Kidney (tissue), 14 donors: Measurements from ENCODE around the gene ATP5F1D. TPM values are rescaled to one million over a fixed set of nuclear protein-coding genes. Genes with fewer than 3 reads are reported as not detected.

Experiments
- DNase-seq, 5 donors: peaks; one replicate each; pipeline ENCODE4 v3.0.0-alpha.2; 2013 to 2020
- FAIRE-seq: peaks from 2 replicates; lab custom pipeline; 2012; peaks lifted over from hg19 to GRCh38; lab: Jason Lieb, UNC
- H3K27ac ChIP-seq, 2 donors: one replicate each; pipeline ENCODE4 v1.7.0; 2013; ENCODE audit warnings: low read depth in 2 of 2, low read length in 2 of 2, inconsistent platforms in 1 of 2
- H3K27me3 ChIP-seq: one replicate; pipeline ENCODE4 v1.7.1; 2013; ENCODE audit warnings: low read length, inconsistent platforms; ENCODE audit not compliant: control insufficient read depth, insufficient read depth
- H3K36me3 ChIP-seq, 3 donors: one replicate each; pipeline versions ENCODE4 v1.7.0 to v1.7.1; 2013; ENCODE audit warnings: low read length in 3 of 3, control low read depth in 1 of 3, inconsistent platforms in 1 of 3; ENCODE audit not compliant: insufficient read depth in 3 of 3, control insufficient read depth in 2 of 3
- H3K4me1 ChIP-seq, 3 donors: one replicate each; pipeline versions ENCODE4 v1.7.0 to v1.7.1; 2013; ENCODE audit warnings: low read length in 3 of 3, inconsistent platforms in 1 of 3, low read depth in 1 of 3; ENCODE audit not compliant: control insufficient read depth in 2 of 3, insufficient read depth in 2 of 3
- H3K4me3 ChIP-seq, 3 donors: one replicate each; pipeline versions ENCODE4 v1.7.0 to v1.8.1; 2013; ENCODE audit warnings: low read length in 3 of 3, control low read depth in 1 of 3, inconsistent platforms in 1 of 3
- H3K9ac ChIP-seq, 3 donors: one replicate each; pipeline versions ENCODE4 v1.7.0 to v1.7.1; 2013; ENCODE audit warnings: low read length in 3 of 3, control low read depth in 1 of 3, inconsistent platforms in 1 of 3
- H3K9me3 ChIP-seq, 3 donors: one replicate each; pipeline versions ENCODE4 v1.7.0 to v1.7.1; 2013; ENCODE audit warnings: low read length in 3 of 3, control low read depth in 1 of 3, inconsistent platforms in 1 of 3; ENCODE audit not compliant: control insufficient read depth in 2 of 3, insufficient read depth in 1 of 3
- CTCF ChIP-seq: IDR thresholded peaks from 3 replicates; pipeline ENCODE4 v1.5.1; 2012; ENCODE audit warnings: mild to moderate bottlenecking, moderate library complexity, borderline replicate concordance; ENCODE audit not compliant: insufficient read depth; ENCODE audit errors: extremely low read depth
- intact Hi-C: fragments of 100-400 bp; cut with DNase I; formaldehyde crosslinking; loops from one replicate; pipeline ENCODE4 v1.11.1; 2022
- polyA plus RNA-seq: library from polyadenylated mRNA; stranded (reverse); fragments of 350-450 nt; fragmentation: Illumina TruSeq; extraction: RNeasy Lipid Tissue Mini Kit (QIAGEN cat#74804); gene quantifications from one replicate; pipeline ENCODE4 v1.2.3, GENCODE V29; 2014; ENCODE audit warnings: low read depth, low replicate concordance; ENCODE audit not compliant: insufficient read depth
- total RNA-seq: library from RNA; stranded (reverse); fragmentation: NEBNext Ultra II Directional; extraction: Animal tissue kit (Norgen Biotek cat#: 25700); gene quantifications from one replicate; pipeline ENCODE4 v1.2.1, GENCODE V29; 2021
- donor health status: control.
- donor health status: control.
- donor health status: control.
- donor health status: control.
- donor health status: control.
- donor health status: DM: yes; HTN: yes; CAD: no.
- donor health status: Normal renal cell carcinoma (clear cell type).

The ATP5F1D gene
- total and polyA plus RNA-seq, 2 donors from 2014 or later = 183 to 641 TPM

GRCh38 chr19:1214299-1214861 is 27.2 kb upstream of the ATP5F1D start:
- Histone ChIP-seq H3K4me3 (no peak overlapping the region), H3K9me3 (no peaks in the 10 kb centered on the region), H3K9ac (peak overlapping the region in 1 of 3 donors; percentile 53), H3K36me3 (peaks cover 0 to 3% (median 3%) of the 10 kb centered on the region in 3 donors), H3K27ac (peak overlapping the region; percentile 86 to 90), H3K4me1 (peaks cover 0 to 55% (median 27%) of the 10 kb centered on the region in 3 donors), H3K27me3 (no peaks in the 10 kb centered on the region)
- no peak for TF ChIP-seq CTCF
- DNase-seq = peak in 1 of 5 donors; percentile 72
- no peak for FAIRE-seq
- intact Hi-C loops = no loop called here

- H3K4me3 ChIP-seq = no peak overlapping the region
- H3K9ac ChIP-seq = peak overlapping the region in 2 of 3 donors; percentile 53 to 60
- intact Hi-C loops = no loop called here
- no peaks in the 10 kb centered on the region for H3K27me3 ChIP-seq
- peak in 1 of 5 donors; percentile 89 for DNase-seq
- TF ChIP-seq CTCF = no peak
- H3K4me1 ChIP-seq = peaks cover 0 to 48% (median 27%) of the 10 kb centered on the region in 3 donors
- H3K9me3 ChIP-seq = no peaks in the 10 kb centered on the region
- H3K36me3 ChIP-seq = peaks cover 0 to 6% (median 0%) of the 10 kb centered on the region in 3 donors
- peak overlapping the region; percentile 86 to 90 for H3K27ac ChIP-seq
- FAIRE-seq = no peak
These were observed 26.5 kb upstream of the ATP5F1D start for GRCh38 chr19:1214862-1215731.

- no peak for TF ChIP-seq CTCF
- no peak for FAIRE-seq
- H3K4me1 ChIP-seq = peaks cover 0 to 46% (median 27%) of the 10 kb centered on the region in 3 donors
- peaks cover 0 to 13% (median 0%) of the 10 kb centered on the region in 3 donors for H3K36me3 ChIP-seq
- peak in 1 of 5 donors; percentile 75 for DNase-seq
- no peak overlapping the region for H3K27ac ChIP-seq
- peak overlapping the region in 1 of 3 donors; percentile 10 for H3K9ac ChIP-seq
- H3K9me3 ChIP-seq = no peaks in the 10 kb centered on the region
- intact Hi-C loops = no loop called here
- H3K27me3 ChIP-seq = no peaks in the 10 kb centered on the region
- no peak overlapping the region for H3K4me3 ChIP-seq
These were observed 24.8 kb upstream of the ATP5F1D start for GRCh38 chr19:1216756-1217155.
